ENCODE measurements around the gene UFD1. TPM values are rescaled to one million over a fixed set of nuclear protein-coding genes. Genes with fewer than 3 reads are reported as not detected.
A peak's percentile ranks its signal among the peaks of the same experiment; 100 is the strongest.

Gene UFD1
- total and polyA plus RNA-seq, 4 donors = 23.1 to 111 (median 70.0) TPM

GRCh38 chr22:19406281-19406811 lies 72.6 kb downstream of the UFD1 start:
- Histone ChIP-seq H3K9me3 (ENCODE audit: control insufficient read depth in 4 of 4, insufficient read depth in 3 of 4, low read length in 3 of 4) (no peaks in the 10 kb centered on the region), H3K4me3 (no peak overlapping the region), H3K27me3 (ENCODE audit: control insufficient read depth in 3 of 3, insufficient read depth in 3 of 3, low read length in 2 of 3) (no peaks in the 10 kb centered on the region), H3K4me1 (ENCODE audit: control insufficient read depth in 5 of 5, insufficient read depth in 5 of 5, low read length in 5 of 5) (peaks cover 0 to 9% (median 0%) of the 10 kb centered on the region in 5 donors), H3K27ac (ENCODE audit: low read depth in 1 of 2, low read length in 1 of 2) (peak overlapping the region in 1 of 2 donors; percentile 70), H3K9ac (ENCODE audit: insufficient read depth in 1 of 2, low read length in 2 of 2) (no peak overlapping the region), H3K36me3 (ENCODE audit: control insufficient read depth in 4 of 4, insufficient read depth in 4 of 4, low read length in 4 of 4) (peaks cover 4 to 39% (median 10%) of the 10 kb centered on the region in 4 donors)
- DNase-seq (no peak), ATAC-seq (ENCODE audit: insufficient read depth, low FRiP score) (no peak)
- TF ChIP-seq CTCF (IDR thresholded peaks at IDR 0.05; ENCODE audit: control extremely low read depth, extremely low read depth) = no peak
- 83 to 84% methylated on average over 3 of the region's 3 CpGs for WGBS, 2 donors

GRCh38 chr22:19405652-19406051 lies 73.3 kb downstream of the UFD1 start:
- TF ChIP-seq CTCF (IDR thresholded peaks at IDR 0.05; ENCODE audit: control extremely low read depth, extremely low read depth) = no peak
- no peaks in the 10 kb centered on the region for H3K9me3 ChIP-seq (ENCODE audit: control insufficient read depth in 4 of 4, insufficient read depth in 3 of 4, low read length in 3 of 4)
- no peak overlapping the region for H3K4me3 ChIP-seq
- H3K4me1 ChIP-seq (ENCODE audit: control insufficient read depth in 5 of 5, insufficient read depth in 5 of 5, low read length in 5 of 5) = peaks cover 0 to 5% (median 0%) of the 10 kb centered on the region in 5 donors
- 95 to 96% methylated on average over 8 of the region's 8 CpGs for WGBS, 2 donors
- DNase-seq = no peak
- no peak overlapping the region for H3K27ac ChIP-seq (ENCODE audit: low read depth in 1 of 2, low read length in 1 of 2)
- no peak for ATAC-seq (ENCODE audit: insufficient read depth, low FRiP score)
- peaks cover 4 to 40% (median 10%) of the 10 kb centered on the region in 4 donors for H3K36me3 ChIP-seq (ENCODE audit: control insufficient read depth in 4 of 4, insufficient read depth in 4 of 4, low read length in 4 of 4)
- H3K9ac ChIP-seq (ENCODE audit: insufficient read depth in 1 of 2, low read length in 2 of 2) = no peak overlapping the region
- no peaks in the 10 kb centered on the region for H3K27me3 ChIP-seq (ENCODE audit: control insufficient read depth in 3 of 3, insufficient read depth in 3 of 3, low read length in 2 of 3)

- peaks cover 4 to 41% (median 11%) of the 10 kb centered on the region in 4 donors for H3K36me3 ChIP-seq (ENCODE audit: control insufficient read depth in 4 of 4, insufficient read depth in 4 of 4, low read length in 4 of 4)
- no peak for TF ChIP-seq CTCF (IDR thresholded peaks at IDR 0.05; ENCODE audit: control extremely low read depth, extremely low read depth)
- ATAC-seq (ENCODE audit: insufficient read depth, low FRiP score) (no peak), DNase-seq (no peak)
- no peak overlapping the region for H3K27ac ChIP-seq (ENCODE audit: low read depth in 1 of 2, low read length in 1 of 2)
- H3K4me3 ChIP-seq = no peak overlapping the region
- no peaks in the 10 kb centered on the region for H3K27me3 ChIP-seq (ENCODE audit: control insufficient read depth in 3 of 3, insufficient read depth in 3 of 3, low read length in 2 of 3)
- peaks cover 0 to 5% (median 0%) of the 10 kb centered on the region in 5 donors for H3K4me1 ChIP-seq (ENCODE audit: control insufficient read depth in 5 of 5, insufficient read depth in 5 of 5, low read length in 5 of 5)
- H3K9me3 ChIP-seq (ENCODE audit: control insufficient read depth in 4 of 4, insufficient read depth in 3 of 4, low read length in 3 of 4) = no peaks in the 10 kb centered on the region
- 88 to 93% methylated on average over 4 of the region's 4 CpGs for WGBS, 2 donors
- H3K9ac ChIP-seq (ENCODE audit: insufficient read depth in 1 of 2, low read length in 2 of 2) = no peak overlapping the region
Observed at GRCh38 chr22:19405133-19405532, 73.9 kb downstream of the UFD1 start.

GRCh38 chr22:19404676-19405075 lies 74.3 kb downstream of the UFD1 start:
- no peak overlapping the region for H3K4me3 ChIP-seq
- no peak overlapping the region for H3K27ac ChIP-seq (ENCODE audit: low read depth in 1 of 2, low read length in 1 of 2)
- H3K9me3 ChIP-seq (ENCODE audit: control insufficient read depth in 4 of 4, insufficient read depth in 3 of 4, low read length in 3 of 4) = no peaks in the 10 kb centered on the region
- no peaks in the 10 kb centered on the region for H3K27me3 ChIP-seq (ENCODE audit: control insufficient read depth in 3 of 3, insufficient read depth in 3 of 3, low read length in 2 of 3)
- H3K36me3 ChIP-seq (ENCODE audit: control insufficient read depth in 4 of 4, insufficient read depth in 4 of 4, low read length in 4 of 4) = peaks cover 4 to 38% (median 11%) of the 10 kb centered on the region in 4 donors
- H3K9ac ChIP-seq (ENCODE audit: insufficient read depth in 1 of 2, low read length in 2 of 2) = no peak overlapping the region
- DNase-seq (no peak), ATAC-seq (ENCODE audit: insufficient read depth, low FRiP score) (no peak)
- TF ChIP-seq CTCF (IDR thresholded peaks at IDR 0.05; ENCODE audit: control extremely low read depth, extremely low read depth) = no peak
- H3K4me1 ChIP-seq (ENCODE audit: control insufficient read depth in 5 of 5, insufficient read depth in 5 of 5, low read length in 5 of 5) = peaks cover 0 to 5% (median 0%) of the 10 kb centered on the region in 5 donors
- 96 to 97% methylated on average over 3 of the region's 3 CpGs for WGBS, 2 donors
